ENCODE measurements around the gene RANGRF. TPM values are rescaled to one million over a fixed set of nuclear protein-coding genes. Genes with fewer than 3 reads are reported as not detected.

Gene RANGRF
- total RNA-seq, 3 donors from 2014 or later: 66.3 to 69.8 (median 67.6) TPM

- ATAC-seq: no peak
- peaks cover 29% of the 10 kb centered on the region for H3K36me3 Mint-ChIP-seq (ENCODE audit: insufficient read depth)
- H3K27me3 Mint-ChIP-seq (ENCODE audit: low read depth): no peaks in the 10 kb centered on the region
These were observed 23.5 kb upstream of the RANGRF start for GRCh38 chr17:8264836-8265542.

DNA sequence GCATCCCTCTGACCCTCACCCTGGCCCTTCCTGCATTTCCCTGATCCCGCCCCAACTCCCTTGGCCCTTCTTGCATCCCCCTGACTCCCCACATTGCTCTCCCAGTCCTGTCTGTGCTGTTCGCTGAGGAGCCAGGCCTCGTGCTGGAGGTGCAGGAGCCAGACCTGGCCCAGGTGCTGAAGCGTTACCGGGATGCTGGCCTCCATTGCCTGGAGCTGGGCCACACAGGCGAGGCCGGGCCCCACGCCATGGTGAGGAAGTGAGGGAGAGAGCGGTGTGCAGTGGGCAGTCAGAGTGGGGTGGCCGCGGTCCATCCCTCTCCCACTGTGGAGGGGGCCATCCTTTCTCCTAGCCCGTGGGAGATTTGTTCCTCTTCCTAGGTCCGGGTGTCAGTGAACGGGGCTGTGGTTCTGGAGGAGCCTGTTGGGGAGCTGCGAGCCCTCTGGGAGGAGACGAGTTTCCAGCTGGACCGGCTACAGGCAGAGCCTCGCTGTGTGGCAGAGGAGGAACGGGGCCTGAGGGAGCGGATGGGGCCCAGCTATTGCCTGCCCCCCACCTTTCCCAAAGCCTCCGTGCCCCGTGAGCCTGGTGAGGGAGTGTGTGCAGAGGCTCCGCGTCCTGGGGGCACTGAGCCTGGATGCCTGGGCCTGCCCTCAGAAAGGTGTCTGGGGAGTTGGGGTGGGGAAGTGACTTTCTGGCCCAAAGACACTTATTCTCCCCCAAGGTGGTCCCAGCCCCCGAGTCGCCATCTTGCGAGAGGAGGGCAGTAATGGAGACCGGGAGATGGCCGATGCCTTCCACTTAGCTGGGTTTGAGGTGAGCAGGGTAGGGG is 21.6 kb upstream of the RANGRF start:
- no peaks in the 10 kb centered on the region for H3K9me3 Mint-ChIP-seq
- no peaks in the 10 kb centered on the region for H3K27me3 Mint-ChIP-seq (ENCODE audit: low read depth)
- no peak overlapping the region for H3K4me3 Mint-ChIP-seq
- peaks cover 34% of the 10 kb centered on the region for H3K36me3 Mint-ChIP-seq (ENCODE audit: insufficient read depth)
- no peak for ATAC-seq
- no peak for DNase-seq
- H3K4me1 Mint-ChIP-seq (ENCODE audit: low read depth): no peaks in the 10 kb centered on the region

More at GRCh38 chr17:8264836-8265542, 23.5 kb upstream of the RANGRF start:
- H3K4me3 Mint-ChIP-seq: no peak overlapping the region
- H3K9me3 Mint-ChIP-seq: no peaks in the 10 kb centered on the region
- H3K4me1 Mint-ChIP-seq (ENCODE audit: low read depth): no peaks in the 10 kb centered on the region
- DNase-seq: no peak

- H3K4me1 Mint-ChIP-seq (ENCODE audit: low read depth): no peaks in the 10 kb centered on the region
- H3K9me3 Mint-ChIP-seq: no peaks in the 10 kb centered on the region
- peaks cover 30% of the 10 kb centered on the region for H3K36me3 Mint-ChIP-seq (ENCODE audit: insufficient read depth)
- DNase-seq: no peak
- no peaks in the 10 kb centered on the region for H3K27me3 Mint-ChIP-seq (ENCODE audit: low read depth)
- no peak overlapping the region for H3K4me3 Mint-ChIP-seq
- ATAC-seq: no peak
These were observed 20.9 kb upstream of the RANGRF start for GRCh38 chr17:8267480-8268147.

- no peaks in the 10 kb centered on the region for H3K4me1 Mint-ChIP-seq (ENCODE audit: low read depth)
- no peak overlapping the region for H3K4me3 Mint-ChIP-seq
- ATAC-seq: no peak
- no peaks in the 10 kb centered on the region for H3K9me3 Mint-ChIP-seq
- no peaks in the 10 kb centered on the region for H3K27me3 Mint-ChIP-seq (ENCODE audit: low read depth)
- peaks cover 23% of the 10 kb centered on the region for H3K36me3 Mint-ChIP-seq (ENCODE audit: insufficient read depth)
- DNase-seq: no peak
These were observed 19.7 kb upstream of the RANGRF start for GRCh38 chr17:8268550-8269298.

DNA sequence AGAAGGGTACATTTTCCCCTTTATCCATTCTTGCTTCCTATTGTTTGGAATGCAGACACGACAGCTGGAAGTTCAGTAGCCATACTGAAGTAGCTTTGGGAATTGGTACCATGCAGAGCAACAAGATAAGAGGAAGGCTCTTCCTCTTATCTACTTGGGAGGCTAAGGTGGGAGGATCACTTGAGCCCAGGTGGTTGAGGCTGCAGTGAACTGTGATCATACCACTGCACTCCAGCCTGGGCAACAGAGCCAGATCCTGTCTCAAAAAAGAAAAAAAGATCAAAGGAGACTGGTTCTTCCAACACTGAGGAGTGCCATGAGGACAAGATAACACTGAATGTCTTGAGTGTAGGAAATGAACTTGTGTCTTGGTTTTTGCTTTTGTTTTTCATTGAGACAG is 16.0 kb upstream of the RANGRF start:
- no peaks in the 10 kb centered on the region for H3K4me1 Mint-ChIP-seq (ENCODE audit: low read depth)
- H3K36me3 Mint-ChIP-seq (ENCODE audit: insufficient read depth): peaks cover 9% of the 10 kb centered on the region
- H3K27me3 Mint-ChIP-seq (ENCODE audit: low read depth): no peaks in the 10 kb centered on the region
- DNase-seq (no peak), ATAC-seq (no peak)
- no peaks in the 10 kb centered on the region for H3K9me3 Mint-ChIP-seq
- no peak overlapping the region for H3K4me3 Mint-ChIP-seq

DNA sequence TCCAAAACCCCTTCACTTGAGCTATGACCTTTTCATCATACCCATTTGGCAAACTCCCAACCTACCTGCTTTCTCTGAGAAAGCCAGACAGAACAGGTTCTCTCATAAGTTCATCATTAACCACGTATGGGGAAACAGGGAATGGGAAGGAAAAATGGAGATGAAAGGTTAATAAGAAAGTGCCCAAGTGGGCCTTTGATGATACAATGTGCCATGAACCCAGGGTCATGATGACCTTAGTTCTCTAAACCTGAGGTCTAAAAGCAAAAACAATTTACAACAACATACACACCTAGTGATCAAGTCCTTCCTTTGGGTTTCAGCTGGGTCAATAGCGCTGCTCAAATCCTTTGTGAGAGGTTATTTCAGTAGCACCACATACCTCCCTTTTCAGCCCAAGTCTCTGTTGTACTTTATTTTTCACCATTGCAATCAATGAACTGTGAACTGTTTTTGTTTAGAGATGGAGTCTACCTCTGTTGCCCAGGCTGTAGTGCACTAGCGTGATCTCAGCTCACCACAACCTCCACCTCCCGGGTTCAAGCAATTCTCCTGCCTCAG is 14.5 kb upstream of the RANGRF start:
- DNase-seq: no peak
- ATAC-seq: no peak
- no peaks in the 10 kb centered on the region for H3K9me3 Mint-ChIP-seq
- H3K4me3 Mint-ChIP-seq: no peak overlapping the region
- H3K4me1 Mint-ChIP-seq (ENCODE audit: low read depth): no peaks in the 10 kb centered on the region
- H3K27me3 Mint-ChIP-seq (ENCODE audit: low read depth): no peaks in the 10 kb centered on the region
- H3K36me3 Mint-ChIP-seq (ENCODE audit: insufficient read depth): peaks cover 9% of the 10 kb centered on the region

GRCh38 chr17:8274816-8275215 is 13.7 kb upstream of the RANGRF start:
- ATAC-seq (no peak), DNase-seq (no peak)
- H3K9me3 Mint-ChIP-seq: no peaks in the 10 kb centered on the region
- no peaks in the 10 kb centered on the region for H3K4me1 Mint-ChIP-seq (ENCODE audit: low read depth)
- H3K4me3 Mint-ChIP-seq: no peak overlapping the region
- no peaks in the 10 kb centered on the region for H3K27me3 Mint-ChIP-seq (ENCODE audit: low read depth)
- peaks cover 4% of the 10 kb centered on the region for H3K36me3 Mint-ChIP-seq (ENCODE audit: insufficient read depth)

GRCh38 chr17:8275421-8276290 is 12.8 kb upstream of the RANGRF start:
- no peak overlapping the region for H3K4me3 Mint-ChIP-seq
- no peaks in the 10 kb centered on the region for H3K4me1 Mint-ChIP-seq (ENCODE audit: low read depth)
- peaks cover 4% of the 10 kb centered on the region for H3K36me3 Mint-ChIP-seq (ENCODE audit: insufficient read depth)
- DNase-seq (no peak), ATAC-seq (no peak)
- no peaks in the 10 kb centered on the region for H3K9me3 Mint-ChIP-seq
- H3K27me3 Mint-ChIP-seq (ENCODE audit: low read depth): no peaks in the 10 kb centered on the region

DNA sequence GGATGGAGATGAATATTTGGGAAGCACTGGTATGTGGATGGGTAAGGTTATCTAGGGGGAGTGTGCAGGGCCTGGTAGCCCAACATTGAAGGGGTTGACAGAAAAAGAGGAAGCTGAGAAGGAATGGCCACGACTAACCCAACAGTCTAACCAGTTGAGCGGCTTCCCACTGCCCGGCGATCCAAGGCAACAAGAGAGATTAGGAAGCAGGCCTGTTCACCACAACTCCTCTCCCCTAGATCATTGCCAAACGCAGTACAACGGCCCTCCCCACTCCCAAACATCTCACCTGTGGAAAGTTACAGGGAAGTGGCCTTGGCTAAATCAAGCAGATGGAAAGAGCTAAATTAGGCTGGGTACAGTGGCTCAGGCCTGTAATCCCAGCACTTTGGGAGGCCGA is 11.2 kb upstream of the RANGRF start:
- DNase-seq (no peak), ATAC-seq (no peak)
- Mint-ChIP-seq H3K4me3 (no peak overlapping the region), H3K27me3 (ENCODE audit: low read depth) (no peaks in the 10 kb centered on the region), H3K4me1 (ENCODE audit: low read depth) (no peaks in the 10 kb centered on the region), H3K36me3 (ENCODE audit: insufficient read depth) (no peaks in the 10 kb centered on the region), H3K9me3 (no peaks in the 10 kb centered on the region)

- Mint-ChIP-seq H3K36me3 (ENCODE audit: insufficient read depth) (no peaks in the 10 kb centered on the region), H3K9me3 (no peaks in the 10 kb centered on the region), H3K4me1 (ENCODE audit: low read depth) (peaks cover 15% of the 10 kb centered on the region), H3K27me3 (ENCODE audit: low read depth) (no peaks in the 10 kb centered on the region), H3K4me3 (no peak overlapping the region)
- no peak for DNase-seq
- no peak for ATAC-seq
These were observed 6.1 kb upstream of the RANGRF start for GRCh38 chr17:8282345-8282744.

GRCh38 chr17:8283356-8283755 is 5.1 kb upstream of the RANGRF start:
- H3K4me1 Mint-ChIP-seq (ENCODE audit: low read depth): peaks cover 25% of the 10 kb centered on the region
- no peak overlapping the region for H3K4me3 Mint-ChIP-seq
- H3K27me3 Mint-ChIP-seq (ENCODE audit: low read depth): no peaks in the 10 kb centered on the region
- ATAC-seq (no peak), DNase-seq (no peak)
- no peaks in the 10 kb centered on the region for H3K36me3 Mint-ChIP-seq (ENCODE audit: insufficient read depth)
- no peaks in the 10 kb centered on the region for H3K9me3 Mint-ChIP-seq

DNA sequence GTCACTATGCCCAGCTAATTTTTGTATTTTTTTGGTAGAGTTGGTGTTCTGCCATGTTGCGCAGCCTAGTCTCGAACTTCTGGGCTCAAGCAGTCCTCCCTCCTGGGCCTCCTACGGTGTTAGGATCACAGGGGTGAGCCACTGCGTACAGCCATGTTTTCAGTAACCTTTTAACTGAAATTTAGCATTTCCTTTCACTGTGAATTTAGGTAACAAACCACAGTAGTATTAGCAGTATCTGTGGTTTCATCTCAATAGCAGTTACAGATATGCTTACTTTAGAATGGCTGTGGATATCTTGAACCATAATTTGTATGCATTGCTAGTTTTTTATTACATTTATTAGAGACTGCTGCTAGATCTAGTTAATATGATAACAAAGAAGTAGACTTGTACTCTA is 4.3 kb upstream of the RANGRF start:
- Mint-ChIP-seq H3K27me3 (ENCODE audit: low read depth) (no peaks in the 10 kb centered on the region), H3K4me1 (ENCODE audit: low read depth) (peaks cover 27% of the 10 kb centered on the region), H3K9me3 (no peaks in the 10 kb centered on the region), H3K4me3 (no peak overlapping the region), H3K36me3 (ENCODE audit: insufficient read depth) (no peaks in the 10 kb centered on the region)
- DNase-seq (no peak), ATAC-seq (no peak)
